Right forelimb (tissue), 1 donor: ENCODE data around the gene TACC2.
"Not testable (repeated sequence)": the region's sequence is repeated elsewhere in the genome, so short reads cannot be mapped to it uniquely, and the experiment has no call there.

Source experiments
- DNase-seq: peaks from one replicate; pipeline ENCODE4 v3.0.0-alpha.2; 2018

TACC2 gene

GRCh38 chr10:121984463-121984862, 4.5 kb upstream of the TACC2 start:
- no peak for DNase-seq

GRCh38 chr10:121990015-121990677, 1.2 kb downstream of the TACC2 start:
- no peak for DNase-seq

- DNase-seq, result not testable (repeated sequence)
These were observed 2.8 kb downstream of the TACC2 start for GRCh38 chr10:121991727-121992126.

- DNase-seq, result peak; percentile 52
These were observed 5.5 kb downstream of the TACC2 start for GRCh38 chr10:121994429-121994941.

- DNase-seq, result no peak
These were observed 9.5 kb downstream of the TACC2 start for GRCh38 chr10:121998462-121998861.

GRCh38 chr10:121999301-121999700, 10.3 kb downstream of the TACC2 start:
- no peak for DNase-seq

- DNase-seq, result no peak
These were observed 12.7 kb downstream of the TACC2 start for GRCh38 chr10:122001698-122002097.

- DNase-seq, result no peak
These were observed 18.5 kb downstream of the TACC2 start for GRCh38 chr10:122007415-122007814.

- no peak for DNase-seq
These were observed 21.6 kb downstream of the TACC2 start for GRCh38 chr10:122010405-122011050.

- no peak for DNase-seq
These were observed 23.8 kb downstream of the TACC2 start for GRCh38 chr10:122012731-122013130.

- DNase-seq, result no peak
These were observed 24.4 kb downstream of the TACC2 start for GRCh38 chr10:122013311-122013780.

GRCh38 chr10:122014652-122015248, 25.8 kb downstream of the TACC2 start:
- no peak for DNase-seq

- DNase-seq, result not testable (repeated sequence)
These were observed 29.0 kb downstream of the TACC2 start for GRCh38 chr10:122017926-122018325.

- no peak for DNase-seq
These were observed 29.5 kb downstream of the TACC2 start for GRCh38 chr10:122018491-122018890.

- DNase-seq, result no peak
These were observed 30.0 kb downstream of the TACC2 start for GRCh38 chr10:122018951-122019413.

GRCh38 chr10:122019414-122019975, 30.5 kb downstream of the TACC2 start:
- no peak for DNase-seq

- DNase-seq, result no peak
These were observed 31.3 kb downstream of the TACC2 start for GRCh38 chr10:122020226-122020625.

GRCh38 chr10:122021379-122021778, 32.4 kb downstream of the TACC2 start:
- DNase-seq, result peak; percentile 63

- no peak for DNase-seq
These were observed 32.9 kb downstream of the TACC2 start for GRCh38 chr10:122021828-122022227.

GRCh38 chr10:122022276-122022675, 33.3 kb downstream of the TACC2 start:
- DNase-seq, result no peak

GRCh38 chr10:122023257-122023656, 34.3 kb downstream of the TACC2 start:
- not testable (repeated sequence) for DNase-seq

- no peak for DNase-seq
These were observed 40.7 kb downstream of the TACC2 start for GRCh38 chr10:122029499-122030199.

- DNase-seq, result no peak
These were observed 41.2 kb downstream of the TACC2 start for GRCh38 chr10:122030200-122030552.
